HG03575 (cell line): Measurements from ENCODE around the gene KRTAP15-1.

Experiments used
- ATAC-seq: cut with Tn5 transposase; IDR thresholded peaks from one replicate; pipeline ENCODE4 v1.9.1; 2021; ENCODE audit not compliant: unreplicated experiment, insufficient number of reproducible peaks, low FRiP score; ENCODE audit errors: extremely low read depth

Gene KRTAP15-1

DNA sequence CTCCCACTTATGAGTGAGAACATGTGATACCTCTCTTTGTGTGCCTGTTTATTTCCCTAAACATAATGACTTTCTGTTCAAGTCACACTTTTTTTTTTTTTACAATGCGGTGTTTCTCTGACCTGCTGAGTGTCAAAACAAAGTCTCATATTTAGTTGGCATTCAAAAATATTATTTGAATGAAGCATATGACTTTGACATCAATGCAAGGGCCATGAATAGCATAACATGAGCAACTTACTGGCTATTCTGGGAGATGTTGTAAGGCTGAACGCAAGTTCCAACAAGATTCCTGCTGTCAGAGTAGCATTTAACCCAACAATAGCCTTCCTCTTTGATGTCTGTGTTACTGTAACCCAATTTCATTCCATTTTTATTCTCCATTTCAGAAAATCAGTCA is 42.1 kb downstream of the KRTAP15-1 start:
- ATAC-seq = no peak

DNA sequence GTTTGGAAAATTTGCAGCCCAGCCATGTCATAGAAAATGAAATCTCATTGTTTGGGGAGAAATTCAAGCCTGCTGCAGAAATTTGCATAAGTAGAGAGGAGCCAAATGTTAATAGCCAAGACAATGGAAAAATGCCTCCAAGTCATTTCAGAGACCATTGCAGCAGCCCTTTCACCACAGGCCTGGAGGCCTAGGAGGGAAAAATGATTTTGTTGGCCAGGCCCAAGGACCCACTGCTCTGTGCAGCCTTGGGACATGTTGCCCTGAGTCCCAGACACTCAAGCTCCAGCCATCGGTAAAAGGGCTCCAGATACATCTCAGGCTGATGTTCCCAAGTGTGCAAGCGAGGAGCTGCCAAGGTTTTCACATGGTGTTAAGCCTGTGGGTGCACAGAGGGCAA is 46.1 kb downstream of the KRTAP15-1 start:
- ATAC-seq = no peak

DNA sequence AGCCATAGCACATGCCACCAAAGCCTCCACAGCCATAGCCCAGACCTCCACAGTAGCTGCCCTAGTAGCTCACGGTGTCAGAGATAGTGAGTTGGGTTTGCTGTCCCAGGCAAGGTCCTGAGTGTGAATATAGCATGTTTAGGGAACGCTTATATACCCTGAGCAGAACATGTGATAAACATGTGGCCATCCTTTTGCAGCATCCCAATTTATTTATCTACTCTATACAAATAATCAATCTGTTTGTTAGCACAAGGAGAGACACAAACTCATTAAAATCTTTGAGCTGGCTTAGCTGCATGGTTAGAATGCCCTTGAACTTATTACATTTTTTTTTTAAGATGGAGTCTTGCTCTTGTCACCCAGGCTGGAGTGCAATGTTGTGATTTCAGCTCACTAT is 47.3 kb downstream of the KRTAP15-1 start, which contains the start of gene KRTAP19-2:
Gene KRTAP19-2, minus strand, starts transcription at position 101 of the 400 bp plus-strand sequence. Its CDS starts 88 bp downstream, at position 13.
- ATAC-seq = no peak
